Loucy (cell line): Measurements from ENCODE around the gene BACH2.

Source experiments
- H2AFZ ChIP-seq: fragments of 200-600 bp; sonication (generic); 2 replicates; pipeline ENCODE4 v1.6.0; 2016; ENCODE audit warnings: antibody characterized with exemption, mild to moderate bottlenecking, low read length, moderate library complexity
- H3F3A ChIP-seq: fragments of 200-600 bp; 2 replicates; pipeline ENCODE4 v1.6.0; 2016; ENCODE audit warnings: antibody characterized with exemption, low read depth, mild to moderate bottlenecking
- H3K27me3 ChIP-seq: fragments of 200-600 bp; sonication (generic); 2 replicates; pipeline ENCODE4 v1.6.1; 2014; ENCODE audit warnings: low read length, mild to moderate bottlenecking; ENCODE audit not compliant: insufficient read depth, poor library complexity, severe bottlenecking
- H3K36me3 ChIP-seq: fragments of 200-600 bp; sonication (generic); 2 replicates; pipeline ENCODE4 v1.6.1; 2016; ENCODE audit warnings: low read length; ENCODE audit not compliant: insufficient read depth
- H3K4me1 ChIP-seq: fragments of 200-600 bp; sonication (generic); 2 replicates; pipeline ENCODE4 v1.5.1; 2014; ENCODE audit warnings: low read length, mild to moderate bottlenecking; ENCODE audit not compliant: insufficient read depth, poor library complexity, severe bottlenecking
- H3K4me2 ChIP-seq: fragments of 200-600 bp; sonication (generic); 2 replicates; pipeline ENCODE4 v1.6.0; 2014; ENCODE audit warnings: antibody characterized with exemption, low read length, low read depth, mild to moderate bottlenecking; ENCODE audit not compliant: poor library complexity, severe bottlenecking
- H3K4me3 ChIP-seq: fragments of 200-600 bp; sonication (generic); 2 replicates; pipeline ENCODE4 v1.5.1; 2014; ENCODE audit warnings: low read length, mild to moderate bottlenecking, mixed read lengths; ENCODE audit not compliant: poor library complexity, severe bottlenecking
- H3K79me2 ChIP-seq: fragments of 200-600 bp; sonication (generic); 2 replicates; pipeline ENCODE4 v1.6.1; 2014; ENCODE audit warnings: low read length; ENCODE audit not compliant: insufficient read depth
- H3K9ac ChIP-seq: fragments of 200-600 bp; sonication (generic); 2 replicates; pipeline ENCODE4 v1.6.0; 2014; ENCODE audit warnings: mild to moderate bottlenecking, low read depth, low read length, moderate library complexity; ENCODE audit not compliant: poor library complexity, severe bottlenecking
- H3K9me2 ChIP-seq: fragments of 200-600 bp; sonication (generic); replicated peaks from 2 replicates; pipeline ENCODE4 v1.6.1; 2016; ENCODE audit warnings: low read depth, low read length, mixed read lengths
- H3K9me3 ChIP-seq: fragments of 200-600 bp; sonication (generic); 2 replicates; pipeline ENCODE4 v1.6.1; 2014; ENCODE audit warnings: mild to moderate bottlenecking, antibody characterized with exemption, low read length, low read depth; ENCODE audit not compliant: insufficient read depth
- H4K20me1 ChIP-seq: fragments of 200-600 bp; sonication (generic); 2 replicates; pipeline ENCODE4 v1.6.0; 2014; ENCODE audit warnings: antibody characterized with exemption, low read length, mild to moderate bottlenecking; ENCODE audit not compliant: insufficient read depth, poor library complexity, severe bottlenecking
- EZH2phosphoT487 ChIP-seq: fragments of 200-600 bp; IDR thresholded peaks from 2 replicates; pipeline ENCODE4 v1.6.1; 2018; ENCODE audit warnings: antibody characterized with exemption, mild to moderate bottlenecking, moderate library complexity, borderline replicate concordance
- TF ChIP-seq, protein P1 (sequence below): fragments of 200-600 bp; sonication (generic); conservative IDR thresholded peaks from 2 replicates; pipeline ENCODE4 v1.5.1; 2014; ENCODE audit warnings: mild to moderate bottlenecking, antibody characterized with exemption, low read length

Gene BACH2

GRCh38 chr6:89927791-89928550 is 368.7 kb downstream of the BACH2 start:
- Histone ChIP-seq H3K79me2 (no peaks in the 10 kb centered on the region), H3K4me2 (no peak overlapping the region), H3K36me3 (peaks cover 20% of the 10 kb centered on the region), H3K9me3 (no peaks in the 10 kb centered on the region), H4K20me1 (no peaks in the 10 kb centered on the region), H3K27me3 (no peaks in the 10 kb centered on the region), H3K4me3 (no peak overlapping the region), H3K9me2 (no peaks in the 10 kb centered on the region), H2AFZ (no peak overlapping the region), H3F3A (no peaks in the 10 kb centered on the region), H3K9ac (no peak overlapping the region), H3K4me1 (peaks cover 16% of the 10 kb centered on the region)
- no peak for TF ChIP-seq EZH2phosphoT487
- TF ChIP-seq, protein P1, sequence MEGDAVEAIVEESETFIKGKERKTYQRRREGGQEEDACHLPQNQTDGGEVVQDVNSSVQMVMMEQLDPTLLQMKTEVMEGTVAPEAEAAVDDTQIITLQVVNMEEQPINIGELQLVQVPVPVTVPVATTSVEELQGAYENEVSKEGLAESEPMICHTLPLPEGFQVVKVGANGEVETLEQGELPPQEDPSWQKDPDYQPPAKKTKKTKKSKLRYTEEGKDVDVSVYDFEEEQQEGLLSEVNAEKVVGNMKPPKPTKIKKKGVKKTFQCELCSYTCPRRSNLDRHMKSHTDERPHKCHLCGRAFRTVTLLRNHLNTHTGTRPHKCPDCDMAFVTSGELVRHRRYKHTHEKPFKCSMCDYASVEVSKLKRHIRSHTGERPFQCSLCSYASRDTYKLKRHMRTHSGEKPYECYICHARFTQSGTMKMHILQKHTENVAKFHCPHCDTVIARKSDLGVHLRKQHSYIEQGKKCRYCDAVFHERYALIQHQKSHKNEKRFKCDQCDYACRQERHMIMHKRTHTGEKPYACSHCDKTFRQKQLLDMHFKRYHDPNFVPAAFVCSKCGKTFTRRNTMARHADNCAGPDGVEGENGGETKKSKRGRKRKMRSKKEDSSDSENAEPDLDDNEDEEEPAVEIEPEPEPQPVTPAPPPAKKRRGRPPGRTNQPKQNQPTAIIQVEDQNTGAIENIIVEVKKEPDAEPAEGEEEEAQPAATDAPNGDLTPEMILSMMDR = no peak

DNA sequence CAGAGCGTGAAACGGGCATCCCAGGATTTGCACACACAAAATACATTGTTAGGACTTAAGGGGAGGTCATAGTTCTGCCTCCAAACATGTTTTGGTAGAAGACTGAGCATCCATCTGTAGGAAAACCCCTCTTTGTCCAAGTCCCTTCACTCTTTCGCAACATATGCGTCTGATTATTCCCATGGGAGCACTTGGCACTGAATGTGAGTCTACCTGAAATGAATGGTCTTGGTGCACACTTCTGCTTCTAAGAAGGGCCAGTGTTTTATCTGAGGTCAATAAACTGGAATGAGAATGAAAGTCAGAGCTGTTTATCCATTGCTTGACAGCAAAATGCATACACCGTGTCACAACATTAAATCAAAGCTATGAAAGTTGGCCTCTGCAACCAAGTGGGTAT is 369.4 kb downstream of the BACH2 start:
- no peak overlapping the region for H3K4me2 ChIP-seq
- no peaks in the 10 kb centered on the region for H3F3A ChIP-seq
- no peaks in the 10 kb centered on the region for H3K9me2 ChIP-seq
- H3K79me2 ChIP-seq = no peaks in the 10 kb centered on the region
- H2AFZ ChIP-seq = no peak overlapping the region
- H3K36me3 ChIP-seq = peaks cover 13% of the 10 kb centered on the region
- H3K4me1 ChIP-seq = peaks cover 16% of the 10 kb centered on the region
- no peak overlapping the region for H3K9ac ChIP-seq
- H3K9me3 ChIP-seq = no peaks in the 10 kb centered on the region
- H3K27me3 ChIP-seq = no peaks in the 10 kb centered on the region
- no peaks in the 10 kb centered on the region for H4K20me1 ChIP-seq
- no peak overlapping the region for H3K4me3 ChIP-seq
- TF ChIP-seq, protein P1 = no peak
- no peak for TF ChIP-seq EZH2phosphoT487

GRCh38 chr6:89925826-89926225 is 370.8 kb downstream of the BACH2 start:
- H3K9ac ChIP-seq = no peak overlapping the region
- TF ChIP-seq, protein P1 = no peak
- TF ChIP-seq EZH2phosphoT487 = no peak
- H3K9me3 ChIP-seq = no peaks in the 10 kb centered on the region
- H3F3A ChIP-seq = no peaks in the 10 kb centered on the region
- no peak overlapping the region for H3K4me2 ChIP-seq
- H3K4me1 ChIP-seq = peaks cover 21% of the 10 kb centered on the region
- H3K79me2 ChIP-seq = no peaks in the 10 kb centered on the region
- no peak overlapping the region for H3K4me3 ChIP-seq
- no peaks in the 10 kb centered on the region for H3K27me3 ChIP-seq
- peaks cover 4% of the 10 kb centered on the region; the same call in 1 of the 2 replicates for H3K36me3 ChIP-seq
- H3K9me2 ChIP-seq = no peaks in the 10 kb centered on the region
- H2AFZ ChIP-seq = no peak overlapping the region
- no peaks in the 10 kb centered on the region for H4K20me1 ChIP-seq
